GM18526 (cell line): Measurements from ENCODE around the gene KL.

Source experiments
- POLR2A ChIP-seq: IDR thresholded peaks from 3 replicates; pipeline ENCODE4 v1.6.1; 2011; ENCODE audit not compliant: insufficient read length; ENCODE audit errors: extremely low read depth

KL gene

GRCh38 chr13:33045851-33046592 lies 29.8 kb downstream of the KL start:
- TF ChIP-seq POLR2A = no peak

DNA sequence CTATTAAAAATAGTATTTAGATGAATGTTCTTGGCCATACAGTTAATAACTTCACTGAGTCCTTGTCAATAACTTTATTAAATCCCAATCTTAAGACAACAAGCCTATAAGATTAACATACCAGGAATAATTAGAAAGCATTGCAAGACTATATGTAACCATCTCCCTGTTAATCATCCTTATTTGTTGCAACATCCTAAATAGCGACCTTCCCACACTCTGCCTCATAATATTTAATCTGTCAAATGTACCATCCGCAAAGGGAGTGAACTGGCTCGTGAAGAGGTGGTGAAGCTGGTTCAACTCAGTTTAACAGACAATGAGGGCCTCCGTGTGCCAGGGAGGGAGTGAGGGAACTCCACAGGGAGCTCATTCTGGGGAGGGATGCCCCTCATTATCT lies 33.9 kb downstream of the KL start:
- TF ChIP-seq POLR2A = no peak

DNA sequence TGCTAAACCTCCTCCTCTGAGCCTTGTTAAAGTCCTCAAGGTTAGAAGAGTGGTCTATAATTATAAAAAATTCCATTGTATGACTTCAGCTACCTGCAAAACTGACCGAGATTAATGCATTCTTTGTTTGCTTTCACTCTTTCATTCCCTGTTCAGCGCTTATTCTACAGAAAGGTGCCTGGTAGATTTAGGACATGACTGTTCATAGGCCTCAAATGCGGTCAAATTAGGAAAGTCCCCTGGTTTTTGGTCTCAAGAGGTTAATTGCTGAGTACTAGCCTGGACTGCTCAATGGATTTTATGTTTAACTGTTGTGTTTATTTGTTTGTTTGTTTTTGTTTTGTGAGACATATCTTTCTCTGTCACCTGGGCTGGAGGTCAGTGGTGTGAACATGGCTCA lies 35.4 kb downstream of the KL start:
- no peak for TF ChIP-seq POLR2A

GRCh38 chr13:33052506-33053280 lies 36.5 kb downstream of the KL start:
- TF ChIP-seq POLR2A = no peak

DNA sequence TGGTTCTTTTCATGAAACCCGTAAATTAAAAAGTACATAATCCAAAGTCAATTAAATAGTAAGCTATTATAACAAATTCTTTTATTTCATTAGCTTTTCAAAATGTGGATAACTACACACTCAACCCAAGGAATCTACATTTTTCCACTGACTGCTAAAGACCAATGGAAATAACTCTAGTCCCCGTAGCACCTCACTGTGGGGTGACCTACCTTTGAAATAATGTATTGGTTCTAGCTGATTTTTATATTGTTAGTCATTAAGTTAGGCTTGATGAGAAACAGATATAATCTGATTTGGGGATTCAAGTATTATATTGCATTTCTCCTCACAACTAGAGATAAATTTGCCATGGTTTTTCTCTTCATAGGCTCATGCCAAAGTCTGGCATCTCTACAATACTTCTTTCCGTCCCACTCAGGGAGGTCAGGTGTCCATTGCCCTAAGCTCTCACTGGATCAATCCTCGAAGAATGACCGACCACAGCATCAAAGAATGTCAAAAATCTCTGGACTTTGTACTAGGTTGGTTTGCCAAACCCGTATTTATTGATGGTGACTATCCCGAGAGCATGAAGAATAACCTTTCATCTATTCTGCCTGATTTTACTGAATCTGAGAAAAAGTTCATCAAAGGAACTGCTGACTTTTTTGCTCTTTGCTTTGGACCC lies 37.3 kb downstream of the KL start:
- TF ChIP-seq POLR2A = no peak

GRCh38 chr13:33057019-33057780 lies 41.0 kb downstream of the KL start:
- TF ChIP-seq POLR2A = no peak

- no peak for TF ChIP-seq POLR2A
These were observed 42.6 kb downstream of the KL start for GRCh38 chr13:33058776-33059327.

DNA sequence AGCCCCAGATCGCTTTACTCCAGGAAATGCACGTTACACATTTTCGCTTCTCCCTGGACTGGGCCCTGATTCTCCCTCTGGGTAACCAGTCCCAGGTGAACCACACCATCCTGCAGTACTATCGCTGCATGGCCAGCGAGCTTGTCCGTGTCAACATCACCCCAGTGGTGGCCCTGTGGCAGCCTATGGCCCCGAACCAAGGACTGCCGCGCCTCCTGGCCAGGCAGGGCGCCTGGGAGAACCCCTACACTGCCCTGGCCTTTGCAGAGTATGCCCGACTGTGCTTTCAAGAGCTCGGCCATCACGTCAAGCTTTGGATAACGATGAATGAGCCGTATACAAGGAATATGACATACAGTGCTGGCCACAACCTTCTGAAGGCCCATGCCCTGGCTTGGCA lies 44.6 kb downstream of the KL start:
- no peak for TF ChIP-seq POLR2A

- no peak for TF ChIP-seq POLR2A
These were observed 50.1 kb downstream of the KL start for GRCh38 chr13:33066329-33066728.

DNA sequence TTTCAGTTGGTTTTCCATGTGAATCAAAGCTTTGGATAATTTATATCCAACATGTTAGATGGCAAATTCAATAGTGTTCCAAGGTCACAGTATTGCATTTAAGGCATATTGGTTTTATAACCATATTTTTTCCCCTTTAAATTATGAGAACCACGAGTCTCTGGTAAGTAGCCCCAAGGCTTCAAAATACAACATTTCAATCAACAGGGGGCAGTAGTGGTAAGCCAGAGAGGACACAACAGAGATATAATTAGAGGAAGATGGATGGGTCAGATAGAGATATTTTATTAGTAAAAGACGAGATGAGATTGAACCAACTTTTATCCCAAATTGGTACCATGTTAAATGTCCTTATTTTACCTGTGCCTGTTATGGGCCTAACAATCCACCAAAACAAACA lies 53.1 kb downstream of the KL start:
- no peak for TF ChIP-seq POLR2A

GRCh38 chr13:33070713-33071112 lies 54.5 kb downstream of the KL start:
- no peak for TF ChIP-seq POLR2A

DNA sequence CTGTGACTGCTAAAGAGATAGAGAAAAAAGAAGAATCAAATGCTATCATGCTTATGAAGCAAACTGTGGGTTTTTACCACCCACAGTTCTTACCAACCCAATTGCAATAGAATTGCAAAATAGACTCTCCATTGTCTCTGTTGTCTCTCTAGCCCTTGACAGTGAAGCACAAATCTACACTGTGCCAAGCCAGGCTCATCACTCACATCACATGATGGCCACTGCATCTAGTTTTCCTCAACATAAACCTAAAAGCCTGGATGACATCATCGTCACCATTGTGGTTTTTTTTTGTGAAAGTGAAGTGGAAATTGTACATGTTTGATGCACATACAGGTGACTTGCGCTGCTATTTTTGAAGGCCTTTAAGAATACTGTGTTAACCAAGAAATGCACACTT lies 56.1 kb downstream of the KL start:
- no peak for TF ChIP-seq POLR2A

- TF ChIP-seq POLR2A = no peak
These were observed 56.5 kb downstream of the KL start for GRCh38 chr13:33072759-33073158.

DNA sequence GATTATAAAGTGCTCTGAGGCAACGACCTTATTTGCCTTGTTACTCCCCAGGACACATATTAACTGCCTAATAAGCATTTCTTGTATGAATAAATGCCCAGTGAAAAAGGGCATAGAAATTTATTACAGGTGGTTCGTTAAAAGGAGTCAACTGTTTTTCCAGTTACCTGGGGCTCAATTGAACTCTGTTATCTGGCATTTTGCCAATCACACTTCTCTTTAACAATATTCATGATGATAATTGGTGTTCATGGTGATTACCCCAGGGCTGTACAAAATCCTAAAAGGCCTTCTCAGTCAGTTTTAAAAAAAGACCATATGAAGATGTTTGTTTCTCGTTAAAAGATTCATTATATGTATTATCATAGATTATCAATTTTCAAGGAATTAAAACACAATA lies 57.1 kb downstream of the KL start:
- no peak for TF ChIP-seq POLR2A
